ENCODE data around the gene WWC1.

The WWC1 gene

DNA sequence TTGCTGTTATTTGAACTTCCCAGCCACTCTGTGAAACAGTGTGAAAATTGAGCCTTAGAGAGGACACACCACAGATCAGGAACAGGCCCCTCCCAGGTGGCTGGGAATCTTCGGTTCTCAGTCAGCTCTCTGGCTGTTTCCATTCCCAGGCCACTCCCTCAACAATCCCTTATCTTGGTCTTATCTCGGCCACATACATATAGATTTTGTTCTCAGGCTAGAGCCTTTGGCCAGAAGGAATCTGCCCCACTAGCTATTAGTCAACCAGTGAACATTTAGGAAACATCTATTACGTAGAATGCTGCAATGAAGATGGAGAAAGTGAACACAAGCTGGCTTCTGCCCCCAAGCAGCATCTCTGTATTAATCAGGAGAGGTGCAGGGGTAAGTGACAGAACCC, 21.0 kb upstream of the WWC1 start:
- TF ChIP-seq, protein P1, sequence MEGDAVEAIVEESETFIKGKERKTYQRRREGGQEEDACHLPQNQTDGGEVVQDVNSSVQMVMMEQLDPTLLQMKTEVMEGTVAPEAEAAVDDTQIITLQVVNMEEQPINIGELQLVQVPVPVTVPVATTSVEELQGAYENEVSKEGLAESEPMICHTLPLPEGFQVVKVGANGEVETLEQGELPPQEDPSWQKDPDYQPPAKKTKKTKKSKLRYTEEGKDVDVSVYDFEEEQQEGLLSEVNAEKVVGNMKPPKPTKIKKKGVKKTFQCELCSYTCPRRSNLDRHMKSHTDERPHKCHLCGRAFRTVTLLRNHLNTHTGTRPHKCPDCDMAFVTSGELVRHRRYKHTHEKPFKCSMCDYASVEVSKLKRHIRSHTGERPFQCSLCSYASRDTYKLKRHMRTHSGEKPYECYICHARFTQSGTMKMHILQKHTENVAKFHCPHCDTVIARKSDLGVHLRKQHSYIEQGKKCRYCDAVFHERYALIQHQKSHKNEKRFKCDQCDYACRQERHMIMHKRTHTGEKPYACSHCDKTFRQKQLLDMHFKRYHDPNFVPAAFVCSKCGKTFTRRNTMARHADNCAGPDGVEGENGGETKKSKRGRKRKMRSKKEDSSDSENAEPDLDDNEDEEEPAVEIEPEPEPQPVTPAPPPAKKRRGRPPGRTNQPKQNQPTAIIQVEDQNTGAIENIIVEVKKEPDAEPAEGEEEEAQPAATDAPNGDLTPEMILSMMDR (IDR thresholded peaks at IDR 0.05; ENCODE audit: low read depth, low read length, missing control alignments) = no peak
- DNase-seq (ENCODE audit: low read depth) = no peak
- H3K4me3 ChIP-seq (ENCODE audit: low read depth, low read length) = no peak overlapping the region

GRCh38 chr5:168273056-168273980, 18.1 kb upstream of the WWC1 start:
- H3K4me3 ChIP-seq (ENCODE audit: low read depth, low read length) = no peak overlapping the region
- no peak for DNase-seq (ENCODE audit: low read depth)
- TF ChIP-seq, protein P1 (IDR thresholded peaks at IDR 0.05; ENCODE audit: low read depth, low read length, missing control alignments) = no peak

DNA sequence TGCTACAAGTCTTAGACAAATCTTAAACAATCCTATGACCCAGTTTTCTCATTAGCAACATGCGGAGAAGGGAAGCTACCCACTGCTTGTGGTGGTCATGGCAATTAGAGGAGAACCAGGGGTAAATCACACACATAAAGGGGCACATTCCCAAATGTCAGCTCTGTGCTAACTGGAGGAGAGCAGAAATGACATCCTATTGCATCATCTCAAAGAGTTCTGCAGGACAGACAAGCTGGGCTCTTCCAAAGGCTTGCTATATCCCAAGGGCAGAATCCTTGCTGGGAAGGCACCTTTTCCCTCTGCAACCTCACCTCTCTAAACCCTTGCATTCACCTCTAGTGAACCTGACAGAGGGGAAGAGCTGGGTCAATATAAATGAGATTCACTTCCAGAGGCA, 17.0 kb upstream of the WWC1 start:
- TF ChIP-seq, protein P1 (IDR thresholded peaks at IDR 0.05; ENCODE audit: low read depth, low read length, missing control alignments) = no peak
- H3K4me3 ChIP-seq (ENCODE audit: low read depth, low read length) = no peak overlapping the region
- no peak for DNase-seq (ENCODE audit: low read depth)

GRCh38 chr5:168275940-168276339, 15.5 kb upstream of the WWC1 start:
- H3K4me3 ChIP-seq (ENCODE audit: low read depth, low read length) = no peak overlapping the region
- DNase-seq (ENCODE audit: low read depth) = no peak
- TF ChIP-seq, protein P1 (IDR thresholded peaks at IDR 0.05; ENCODE audit: low read depth, low read length, missing control alignments) = no peak

- H3K4me3 ChIP-seq (ENCODE audit: low read depth, low read length) = no peak overlapping the region
- TF ChIP-seq, protein P1 (IDR thresholded peaks at IDR 0.05; ENCODE audit: low read depth, low read length, missing control alignments) = no peak
- DNase-seq (ENCODE audit: low read depth) = no peak
Measured at GRCh38 chr5:168282120-168282519, 9.3 kb upstream of the WWC1 start.

DNA sequence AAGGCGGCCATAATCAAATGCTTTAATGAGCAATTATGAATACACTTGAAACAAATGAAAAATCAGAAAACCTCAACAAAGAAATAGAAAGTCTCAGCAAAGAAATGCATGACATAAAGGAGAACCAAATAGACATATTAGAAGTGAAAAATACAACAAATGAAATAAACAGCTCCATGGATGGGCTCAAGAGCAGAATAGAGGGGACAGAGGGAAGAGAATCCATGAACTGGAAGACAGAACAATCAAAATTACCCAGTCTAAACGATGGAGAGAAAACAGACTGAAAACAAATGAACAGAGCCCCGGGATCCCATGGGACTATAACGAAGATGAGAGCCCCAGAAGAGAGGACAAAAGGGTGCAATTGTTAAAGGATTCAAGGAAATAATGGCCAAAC, 6.6 kb upstream of the WWC1 start:
- TF ChIP-seq, protein P1 (IDR thresholded peaks at IDR 0.05; ENCODE audit: low read depth, low read length, missing control alignments) = no peak
- no peak for DNase-seq (ENCODE audit: low read depth)
- no peak overlapping the region for H3K4me3 ChIP-seq (ENCODE audit: low read depth, low read length)

DNA sequence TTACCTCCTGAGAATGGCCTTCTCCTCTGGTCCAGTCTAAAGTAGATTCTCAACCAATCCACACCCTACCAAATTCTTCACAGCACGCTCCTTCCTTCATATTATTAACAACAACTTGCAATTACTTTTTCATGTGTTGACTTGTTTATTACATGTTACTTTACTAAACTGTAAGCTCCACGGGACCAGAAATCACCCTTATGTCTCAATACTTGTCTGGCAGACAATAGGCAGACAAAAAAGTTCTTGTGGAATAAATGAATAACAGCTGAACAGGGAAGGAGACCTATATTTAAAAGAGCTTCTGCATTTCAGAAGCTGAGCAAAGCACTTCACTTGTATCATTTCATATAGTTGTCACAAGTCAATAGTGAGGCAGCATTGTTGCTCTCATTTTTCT, 5.7 kb upstream of the WWC1 start:
- no peak for DNase-seq (ENCODE audit: low read depth)
- TF ChIP-seq, protein P1 (IDR thresholded peaks at IDR 0.05; ENCODE audit: low read depth, low read length, missing control alignments) = no peak
- no peak overlapping the region for H3K4me3 ChIP-seq (ENCODE audit: low read depth, low read length)

Measured in GM12864 (cell line).